CD4-positive, alpha-beta T cell treated with Interleukin-17A for 1 hour (primary cell): Measurements from ENCODE around the gene TFCP2.
A peak's percentile ranks its signal among the peaks of the same experiment; 100 is the strongest.
"Not testable (repeated sequence)": the region's sequence is repeated elsewhere in the genome, so short reads cannot be mapped to it uniquely, and the experiment has no call there.

Experiments used
- DNase-seq: peaks from one replicate; pipeline ENCODE4 v3.0.0-alpha.2; 2020

Gene TFCP2, protein sequence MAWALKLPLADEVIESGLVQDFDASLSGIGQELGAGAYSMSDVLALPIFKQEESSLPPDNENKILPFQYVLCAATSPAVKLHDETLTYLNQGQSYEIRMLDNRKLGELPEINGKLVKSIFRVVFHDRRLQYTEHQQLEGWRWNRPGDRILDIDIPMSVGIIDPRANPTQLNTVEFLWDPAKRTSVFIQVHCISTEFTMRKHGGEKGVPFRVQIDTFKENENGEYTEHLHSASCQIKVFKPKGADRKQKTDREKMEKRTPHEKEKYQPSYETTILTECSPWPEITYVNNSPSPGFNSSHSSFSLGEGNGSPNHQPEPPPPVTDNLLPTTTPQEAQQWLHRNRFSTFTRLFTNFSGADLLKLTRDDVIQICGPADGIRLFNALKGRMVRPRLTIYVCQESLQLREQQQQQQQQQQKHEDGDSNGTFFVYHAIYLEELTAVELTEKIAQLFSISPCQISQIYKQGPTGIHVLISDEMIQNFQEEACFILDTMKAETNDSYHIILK

DNA sequence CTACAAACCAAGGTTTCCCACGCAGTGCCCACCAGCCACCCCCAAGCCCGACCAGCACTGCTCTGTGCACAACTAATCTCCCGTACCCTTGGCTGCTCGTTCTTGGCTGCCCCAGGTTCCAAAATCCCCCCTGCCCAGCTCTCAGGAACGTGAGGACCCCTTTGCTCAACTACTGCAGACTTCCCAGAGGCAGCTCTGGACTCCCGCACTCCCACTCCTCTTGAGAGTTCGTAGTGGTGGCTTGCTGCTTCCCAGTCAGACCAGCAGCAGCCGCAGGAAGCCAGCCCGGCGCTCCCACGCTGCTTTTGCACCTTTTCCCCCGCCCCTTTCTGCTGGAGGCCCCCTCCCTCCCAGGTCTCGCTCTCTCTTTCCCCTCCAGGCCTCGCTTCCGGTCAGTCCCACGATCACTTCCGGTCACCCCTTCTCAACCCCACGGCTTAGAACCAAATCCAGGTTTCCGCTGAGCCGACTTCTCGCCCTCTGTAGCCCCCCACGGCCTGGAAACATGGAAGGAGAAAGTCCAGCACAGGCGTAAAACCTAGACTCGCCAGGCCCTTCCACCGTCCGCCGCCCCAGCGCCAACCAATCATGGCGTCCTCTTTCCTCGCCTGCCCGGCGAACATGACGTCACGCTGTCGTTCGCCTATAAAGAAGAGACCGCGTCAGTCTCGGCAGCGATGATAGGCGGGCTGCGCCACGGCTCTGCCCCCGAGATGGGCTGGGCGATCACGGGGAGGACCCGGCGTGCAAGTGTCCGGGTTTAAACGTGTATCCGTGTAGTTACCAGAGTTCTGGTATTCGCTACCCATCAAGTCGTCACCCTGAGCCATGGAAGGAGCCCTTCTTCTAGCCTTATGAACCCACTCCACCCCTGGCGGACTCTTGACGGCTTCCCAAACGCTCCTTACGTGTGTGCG, at the start of gene TFCP2:
TSS of gene TFCP2 (minus strand) at position 621 of the 917 bp plus-strand sequence. CDS start 713 bp downstream, outside the sequence.
- DNase-seq, result peak; percentile 95

DNA sequence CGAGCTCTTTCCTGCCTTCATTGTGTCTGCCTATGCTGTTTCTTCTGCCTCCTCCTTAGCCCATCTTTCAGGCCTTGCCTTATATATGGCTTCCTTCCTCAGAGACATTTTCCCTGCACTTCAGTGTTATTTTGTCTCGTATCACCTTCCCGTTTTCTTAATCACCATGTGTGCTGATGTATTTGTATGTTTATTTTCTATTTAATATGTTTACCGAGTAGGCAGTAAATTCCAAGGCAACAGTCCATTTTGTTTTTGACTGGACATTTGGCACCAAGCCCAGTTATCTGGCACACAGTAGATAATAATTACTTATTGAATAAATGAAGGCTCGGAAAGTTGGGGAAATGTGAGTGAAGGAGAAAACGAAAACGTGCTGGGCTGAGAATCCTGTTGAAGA, 49.5 kb upstream of the TFCP2 start:
- DNase-seq, result no peak

DNA sequence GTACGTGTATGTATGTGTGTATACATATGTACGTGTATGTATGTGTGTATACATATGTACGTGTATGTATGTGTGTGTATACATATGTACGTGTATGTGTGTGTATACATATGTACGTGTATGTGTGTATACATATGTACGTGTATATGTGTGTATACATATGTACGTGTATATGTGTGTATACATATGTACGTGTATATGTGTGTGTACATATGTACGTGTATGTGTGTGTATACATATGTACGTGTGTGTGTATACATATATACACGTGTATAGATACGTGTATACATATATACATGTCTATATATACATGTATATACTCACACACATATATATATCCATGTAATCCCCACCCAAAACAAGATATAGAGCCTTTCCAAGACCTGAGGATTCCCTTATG, 46.9 kb upstream of the TFCP2 start:
- DNase-seq, result not testable (repeated sequence)

DNA sequence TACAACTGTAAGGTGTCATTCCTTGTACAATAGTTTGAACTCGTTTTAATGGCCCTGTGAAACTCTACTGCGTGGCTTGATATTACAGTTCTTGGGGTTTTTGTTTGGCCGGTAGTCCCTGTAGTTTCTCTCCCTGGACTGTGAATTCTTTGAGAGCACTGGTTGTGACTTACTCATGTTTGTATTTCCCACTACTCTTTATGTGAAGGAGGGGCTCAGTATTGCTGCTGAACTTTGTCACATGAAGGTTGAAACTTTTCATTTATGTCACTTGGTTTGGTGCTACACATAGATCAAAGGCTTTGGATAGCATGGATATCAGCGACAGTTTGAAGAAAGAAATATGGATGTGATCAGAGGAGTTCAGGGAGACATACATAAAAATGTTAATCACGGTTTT, 46.4 kb upstream of the TFCP2 start:
- no peak for DNase-seq

DNA sequence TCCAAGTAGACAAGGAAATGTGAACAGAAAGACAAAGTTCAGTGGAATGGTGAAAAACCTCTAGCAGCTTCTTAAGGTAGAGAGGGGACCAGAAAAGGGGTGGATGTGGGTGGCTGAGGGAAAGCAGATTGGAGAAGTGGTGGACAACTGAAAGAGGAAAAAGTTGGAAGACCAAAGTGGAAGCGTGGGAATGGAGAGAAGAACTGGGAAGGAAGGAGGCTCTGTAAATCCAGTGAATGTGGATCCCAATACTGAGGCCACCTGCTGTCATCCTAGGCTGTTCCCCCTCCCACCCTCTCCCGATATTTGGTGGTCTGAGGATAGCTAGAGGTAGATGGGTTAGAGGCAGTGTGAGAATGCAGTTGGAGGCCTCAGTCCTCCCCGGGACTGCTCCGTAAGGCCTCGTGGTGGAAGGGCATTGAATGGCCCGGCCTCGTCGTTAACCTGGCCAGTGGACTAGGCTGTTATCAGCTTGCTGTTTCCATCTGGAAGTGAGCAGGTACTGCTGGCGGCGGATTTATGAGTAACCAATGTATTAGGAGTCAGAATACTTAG, 45.7 kb upstream of the TFCP2 start:
- DNase-seq, result no peak

DNA sequence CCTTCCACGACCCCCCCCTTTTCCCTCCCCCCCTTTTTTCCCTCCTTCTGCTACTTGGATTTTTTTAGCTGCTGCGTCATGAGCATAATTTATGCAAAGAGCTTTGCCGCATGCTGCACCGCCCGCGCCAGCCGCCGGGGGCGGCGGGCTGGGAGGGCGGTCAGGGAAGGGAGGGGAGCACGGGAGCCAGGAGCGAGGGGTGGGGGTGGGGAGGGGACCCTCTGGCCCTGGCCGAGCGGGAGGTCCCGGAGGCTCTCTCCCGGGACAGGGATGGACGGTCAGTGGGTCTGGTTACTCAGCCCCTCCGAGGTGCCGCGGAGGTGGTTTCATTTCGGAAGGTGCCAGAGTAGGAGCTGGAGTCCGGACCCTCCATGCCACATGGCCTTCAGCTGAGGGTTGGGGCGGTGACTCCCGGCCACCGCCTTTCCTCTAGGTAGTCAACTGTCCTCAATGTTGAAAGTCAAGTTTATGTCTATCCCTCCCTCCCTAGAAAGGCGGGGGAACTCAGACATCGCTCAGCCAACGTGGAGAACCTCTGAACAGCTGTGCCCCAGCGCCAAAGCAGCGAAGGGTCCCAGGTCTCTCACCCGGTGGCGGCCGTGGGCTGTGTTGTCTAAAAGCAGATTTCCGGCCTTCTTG, 45.2 kb upstream of the TFCP2 start, which contains the start of gene POU6F1:
TSS of gene POU6F1 (minus strand) at position 95 of the 639 bp plus-strand sequence. CDS start 11,226 bp downstream, outside the sequence.
- DNase-seq, result peak; percentile 84

DNA sequence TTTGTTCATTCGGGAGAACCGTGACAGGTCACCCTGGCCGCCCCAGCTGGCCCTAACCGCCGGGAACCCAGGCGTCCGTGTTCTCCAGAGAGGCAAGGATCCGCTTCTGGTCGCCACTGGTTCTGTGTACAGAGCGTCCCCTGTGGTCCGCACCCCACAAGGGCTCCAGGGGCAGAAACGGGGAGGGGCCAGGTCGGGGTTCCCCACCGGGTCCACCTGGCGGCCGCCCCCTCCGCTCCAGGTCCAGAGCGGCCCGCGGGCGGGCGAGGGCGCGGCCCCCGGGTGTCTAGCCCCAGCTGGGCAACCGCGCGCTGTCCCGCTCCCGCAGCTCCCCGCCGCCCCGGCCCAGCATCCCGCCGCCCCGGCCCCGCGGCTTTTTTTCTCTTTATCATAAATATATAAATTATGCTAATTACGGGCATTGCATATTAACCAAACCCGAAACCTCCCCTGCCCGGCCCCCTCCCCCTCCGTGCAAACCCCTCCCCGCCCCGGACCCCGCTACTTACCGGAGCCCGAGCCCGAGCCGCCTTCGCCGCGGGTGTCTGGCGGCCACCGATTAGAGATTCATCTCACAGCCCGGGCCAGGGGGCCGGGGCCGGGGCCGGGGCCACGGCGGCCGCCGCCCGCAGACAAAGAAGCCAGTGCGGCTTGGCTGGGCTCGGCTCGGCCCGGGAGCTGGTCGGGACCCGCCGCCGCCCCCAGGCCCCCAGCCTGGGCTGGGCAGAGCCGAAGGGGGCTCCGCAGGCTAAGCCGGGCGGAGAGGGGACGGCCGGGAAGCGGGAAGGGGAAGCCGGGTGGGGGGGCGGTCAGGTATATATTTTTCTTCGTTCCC, 44.4 kb upstream of the TFCP2 start:
- DNase-seq, result peak; percentile 69

DNA sequence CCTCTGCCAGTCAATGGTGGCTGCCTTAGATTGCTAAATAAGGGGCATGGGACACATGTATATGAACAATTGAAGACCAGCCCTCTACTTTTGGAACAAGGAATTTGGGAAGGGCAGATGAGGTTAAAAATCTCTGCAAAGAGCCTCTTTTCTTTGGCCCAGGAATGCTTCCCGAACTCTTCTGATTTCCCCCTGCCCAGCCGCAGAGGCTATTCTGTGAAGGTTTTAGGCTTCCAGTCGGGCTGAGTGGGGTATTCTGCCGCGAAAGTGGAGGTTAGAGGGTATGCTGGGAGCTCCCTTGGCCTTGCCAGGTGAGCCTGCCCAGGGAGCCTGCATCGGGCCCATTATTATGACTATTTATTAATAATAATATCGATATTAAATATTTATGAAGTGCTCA, 43.7 kb upstream of the TFCP2 start:
- DNase-seq, result no peak

DNA sequence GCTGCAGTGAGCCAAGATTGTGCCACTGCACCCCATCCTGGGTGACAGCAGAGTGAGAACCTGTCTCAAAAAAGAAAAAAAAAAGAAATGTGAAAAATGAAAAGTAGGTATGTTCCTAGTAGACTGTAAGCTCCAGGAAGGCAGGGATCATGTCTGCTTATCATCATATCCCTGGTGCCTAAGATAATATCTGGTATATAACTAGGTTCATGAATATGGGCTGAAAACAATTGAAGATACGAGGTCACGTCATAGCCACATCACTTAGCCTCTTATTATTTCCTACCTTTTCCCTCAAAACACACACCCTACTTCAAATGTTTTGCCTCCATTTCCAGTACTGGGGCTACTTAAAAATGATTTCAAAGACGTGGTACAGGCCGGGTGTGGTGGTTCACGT, 42.0 kb upstream of the TFCP2 start:
- DNase-seq, result no peak

DNA sequence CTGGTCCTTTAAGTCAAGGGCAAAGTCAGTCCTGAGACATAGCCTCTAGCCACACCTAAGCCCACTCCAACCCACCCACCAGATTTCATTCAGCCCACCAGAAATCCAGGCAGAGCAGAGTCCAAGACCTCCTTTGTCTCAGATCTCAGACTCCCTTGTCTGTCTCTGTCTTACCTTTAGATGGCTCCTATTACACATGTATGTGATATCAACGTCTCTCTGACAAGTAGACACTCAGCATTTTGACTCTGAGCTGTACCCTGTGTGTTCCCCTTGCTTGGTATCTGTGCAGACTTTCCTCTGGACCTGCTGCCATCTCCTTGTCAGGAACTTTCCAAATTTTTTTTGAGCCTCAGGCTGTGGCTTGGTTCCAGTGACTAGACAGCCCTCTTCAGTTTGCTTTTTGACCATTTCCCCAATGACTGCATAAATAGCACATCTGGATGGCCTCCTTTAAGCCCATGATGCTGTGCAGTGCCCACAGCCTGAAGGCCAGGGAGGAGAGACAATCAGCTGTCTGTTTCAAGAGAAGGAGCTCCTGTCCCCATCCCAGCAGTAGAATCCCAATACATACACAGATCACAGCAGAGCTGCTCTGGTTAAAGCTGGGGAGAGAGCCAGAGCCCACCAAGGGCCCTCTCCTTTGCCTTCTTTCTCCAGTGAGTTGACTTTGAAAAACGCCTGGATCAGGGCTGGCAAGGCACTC, 37.9 kb upstream of the TFCP2 start:
- DNase-seq, result no peak

DNA sequence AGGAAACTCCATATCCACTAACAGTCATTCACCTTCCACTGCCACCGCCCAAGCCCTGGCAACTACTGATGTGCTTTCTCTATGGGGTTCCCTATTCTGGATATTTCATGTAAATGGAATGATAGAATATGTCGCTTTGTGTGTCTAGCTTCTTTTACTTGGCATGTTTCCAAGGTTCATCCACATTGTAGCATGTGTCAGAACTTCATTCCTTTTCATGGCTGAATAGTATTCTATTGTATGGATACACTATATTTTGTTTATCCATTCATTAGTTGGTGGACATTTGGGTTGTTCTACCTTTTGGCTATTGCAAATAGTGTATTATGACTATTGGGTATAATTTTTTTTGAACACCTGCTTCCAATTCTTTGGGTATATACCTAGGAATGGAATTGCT, 36.3 kb upstream of the TFCP2 start:
- DNase-seq, result no peak

DNA sequence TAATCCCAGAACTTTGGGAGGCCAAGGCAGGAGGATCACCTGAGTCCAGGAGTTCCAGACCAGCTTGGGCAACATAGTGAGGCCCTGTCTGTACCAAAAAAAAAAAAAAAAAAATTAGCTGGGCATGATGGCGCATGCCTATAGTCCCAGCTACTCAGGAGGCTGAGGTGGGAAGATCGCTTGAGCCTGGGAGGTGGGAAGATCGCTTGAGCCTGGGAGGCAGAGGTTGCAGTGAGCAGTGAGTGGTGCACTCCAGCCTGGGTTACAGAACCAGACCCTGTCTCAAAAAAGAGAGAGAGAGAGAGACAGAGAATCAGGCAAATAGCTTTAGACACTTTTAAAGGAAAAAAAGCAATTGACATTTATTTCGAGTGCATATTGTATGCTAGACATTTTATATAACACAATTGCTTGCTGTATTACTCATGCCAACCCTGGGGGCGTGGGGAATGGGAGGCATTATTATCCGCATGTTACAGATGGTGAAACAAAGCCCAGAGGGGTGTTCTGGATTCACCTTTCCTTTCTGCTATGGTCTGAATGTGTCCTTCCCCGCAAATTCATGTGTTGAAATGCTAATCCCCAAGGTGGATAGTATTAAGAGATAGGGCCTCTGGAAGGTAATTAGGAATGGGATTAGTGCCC, 35.2 kb upstream of the TFCP2 start:
- DNase-seq, result no peak

DNA sequence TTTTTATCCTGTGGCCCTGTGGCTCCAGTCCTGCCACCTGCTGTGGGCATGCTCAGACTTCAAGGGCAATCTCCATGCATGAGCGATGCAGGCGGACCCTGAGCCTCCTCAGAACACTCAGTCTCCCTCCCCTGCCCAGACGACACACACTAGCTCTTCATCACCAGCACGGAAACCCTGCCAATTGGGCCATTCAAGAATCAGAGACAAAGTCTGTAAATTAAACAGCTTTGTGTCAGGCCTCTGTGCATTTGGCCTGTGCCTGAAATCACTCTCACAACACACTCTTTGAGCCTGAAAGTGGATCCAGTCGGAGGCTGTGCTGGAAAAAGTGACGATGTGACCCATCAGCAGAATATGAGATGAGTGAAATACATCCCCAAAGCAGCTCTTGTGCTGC, 32.4 kb upstream of the TFCP2 start:
- no peak for DNase-seq

DNA sequence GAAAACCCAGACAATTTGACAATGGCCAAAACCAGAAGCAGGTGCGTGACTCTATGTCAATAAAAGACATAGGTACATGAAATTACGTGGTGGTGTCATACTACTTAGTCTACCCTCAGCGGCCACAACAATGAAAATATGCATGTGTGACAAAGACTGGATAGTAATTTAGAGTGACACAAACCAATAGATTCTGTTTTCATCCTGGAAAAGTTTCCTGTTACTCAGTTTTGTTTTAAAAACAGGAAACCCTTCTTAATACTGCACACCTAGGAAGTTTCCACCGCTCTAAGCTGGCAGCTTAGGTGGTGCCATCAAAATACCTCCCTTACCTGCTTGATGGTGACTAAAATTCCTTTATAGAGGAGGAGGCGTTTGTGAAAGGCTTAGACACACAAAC, 29.8 kb upstream of the TFCP2 start:
- no peak for DNase-seq

DNA sequence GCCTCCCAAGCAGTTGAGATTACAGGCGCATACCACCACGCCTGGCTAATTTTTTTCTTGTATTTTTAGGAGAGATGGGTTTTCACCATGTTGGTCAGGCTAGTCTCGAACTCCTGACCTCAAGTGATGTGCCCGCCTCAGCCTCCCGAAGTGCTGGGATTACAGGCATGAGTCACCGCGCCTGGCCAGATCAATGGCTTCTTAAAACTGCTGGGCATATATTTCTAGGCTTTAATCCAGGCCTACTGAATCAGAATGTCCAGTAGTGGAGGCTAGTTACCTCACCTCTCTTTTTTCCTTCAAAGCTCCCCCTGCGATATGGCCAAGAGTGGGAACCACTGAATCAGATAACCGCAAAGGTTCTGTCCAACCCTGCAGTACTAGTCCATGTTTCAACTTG, 27.9 kb upstream of the TFCP2 start:
- DNase-seq, result no peak

DNA sequence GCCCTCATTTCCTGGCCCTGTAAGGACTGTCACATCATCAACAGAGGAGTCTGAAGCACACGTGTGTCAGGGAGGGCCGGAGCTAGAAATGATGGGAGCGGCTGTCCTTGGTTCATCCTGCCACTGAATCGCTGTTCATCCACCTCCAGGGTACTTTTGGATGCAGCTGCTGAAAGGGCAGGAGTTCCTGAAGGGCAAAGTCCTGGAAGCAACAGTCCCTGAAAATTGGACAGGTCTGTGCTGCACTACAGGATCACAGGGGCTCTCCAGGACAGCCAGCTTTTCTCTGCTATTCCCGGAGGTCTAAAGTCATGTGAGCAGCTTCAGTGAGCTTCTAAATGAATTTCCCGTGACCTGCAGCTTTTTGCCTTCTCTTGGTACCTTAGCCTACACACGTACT, 27.2 kb upstream of the TFCP2 start:
- no peak for DNase-seq

DNA sequence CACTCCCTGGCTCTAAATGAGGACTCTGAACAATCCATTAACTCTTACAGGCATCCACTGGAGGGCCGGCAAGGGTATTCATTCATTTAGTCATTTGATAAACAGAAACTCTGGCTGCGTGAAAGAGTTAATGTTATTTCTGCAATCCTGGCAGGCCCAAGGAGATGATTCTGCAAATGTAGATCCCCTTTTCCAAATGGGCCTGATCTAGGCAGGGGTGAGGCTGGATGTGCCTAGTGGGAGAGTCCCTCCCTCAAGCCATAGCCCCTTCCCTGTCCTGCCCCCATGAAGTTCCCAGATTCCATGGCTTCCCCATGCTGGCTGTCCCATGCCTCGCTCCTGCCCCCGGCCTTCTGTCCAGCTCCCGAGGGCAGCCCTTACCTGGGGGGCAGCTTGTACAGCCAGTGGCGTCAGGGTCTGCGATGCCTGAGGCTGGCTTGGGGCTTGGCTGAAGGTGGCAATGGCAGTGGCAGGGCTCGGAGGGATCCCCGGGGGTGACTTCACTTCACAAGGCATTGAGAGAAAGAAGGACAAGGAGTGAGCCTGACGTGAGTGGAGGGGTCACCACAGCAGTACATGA, 26.5 kb upstream of the TFCP2 start:
- no peak for DNase-seq

DNA sequence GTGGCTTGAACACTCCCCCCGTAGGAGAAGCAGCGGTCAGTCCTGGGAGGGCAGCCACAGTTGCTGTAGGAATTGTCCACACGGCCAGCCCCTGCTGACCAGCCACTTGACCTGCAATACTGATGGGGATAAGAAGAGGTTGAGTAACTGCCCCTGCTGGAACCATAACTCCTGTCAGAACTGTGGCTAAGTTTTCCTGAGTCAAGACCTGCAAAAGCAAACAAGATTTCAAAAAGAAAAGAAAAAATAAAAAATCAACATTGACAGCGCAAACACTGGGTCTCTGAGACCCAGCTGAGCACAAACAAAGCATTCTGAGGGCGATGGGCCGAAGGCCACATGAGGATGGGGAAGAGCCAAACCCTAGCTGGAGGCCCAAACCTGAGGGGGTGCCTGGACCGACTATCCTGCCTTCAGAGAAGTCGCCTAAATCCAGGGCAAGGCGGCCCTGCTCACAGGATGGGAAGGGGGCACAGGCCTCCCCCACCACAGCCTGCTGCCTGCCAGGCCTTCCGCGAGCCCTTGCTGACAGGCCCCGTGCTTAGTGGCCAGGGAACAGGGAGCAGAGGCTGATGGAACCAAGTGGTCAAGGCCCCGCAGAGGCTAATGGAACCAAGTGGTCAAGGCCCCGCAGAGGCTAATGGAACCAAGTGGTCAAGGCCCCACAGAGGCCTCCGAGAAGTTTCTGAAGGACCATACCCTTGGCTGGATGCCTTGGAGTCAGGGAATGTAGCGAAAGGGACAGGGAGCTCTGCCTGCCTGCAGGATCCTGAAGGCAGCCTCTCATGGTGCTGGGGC, 25.8 kb upstream of the TFCP2 start:
- no peak for DNase-seq
